HepG2 (cell line): ENCODE results near the gene FAM76A. TPM values are rescaled to one million over a fixed set of nuclear protein-coding genes. Genes with fewer than 3 reads are reported as not detected.

ENCODE experiments used
- ELF1 ChIP-seq: sonication (generic); formaldehyde crosslinking; IDR thresholded peaks from 2 replicates; pipeline ENCODE4 v1.4.0; 2020; ENCODE audit warnings: missing genetic modification reagents
- EZH2 ChIP-seq: conservative IDR thresholded peaks from 2 replicates; pipeline ENCODE4 v1.6.1; 2012; ENCODE audit warnings: mild to moderate bottlenecking, low read depth, low read length, moderate library complexity
- FLYWCH1 ChIP-seq: sonication (generic); formaldehyde crosslinking; IDR thresholded peaks from 2 replicates; pipeline ENCODE4 v1.8.1; 2023; ENCODE audit warnings: mild to moderate bottlenecking, missing genetic modification reagents
- FOXA3 ChIP-seq: IDR thresholded peaks from 2 replicates; pipeline ENCODE4 v1.6.1; 2016; ENCODE audit warnings: missing genetic modification reagents, missing compliant biosample characterization
- FOXC1 ChIP-seq: sonication (generic); formaldehyde crosslinking; IDR thresholded peaks from 2 replicates; pipeline ENCODE4 v1.8.0; 2022; ENCODE audit warnings: mild to moderate bottlenecking, missing genetic modification reagents, borderline replicate concordance
- FOXO1 ChIP-seq: sonication (generic); formaldehyde crosslinking; IDR thresholded peaks from 2 replicates; pipeline ENCODE4 v1.4.0; 2020; ENCODE audit warnings: missing genetic modification reagents
- GABPA ChIP-seq, 2 experiments: IDR thresholded peaks; 2 replicates each; pipeline ENCODE4 v1.6.1; 2011 to 2016; ENCODE audit warnings: low read depth in 2 of 2, low read length in 1 of 2, missing biosample characterization in 1 of 2, missing genetic modification characterization in 1 of 2
- GABPB1 ChIP-seq: IDR thresholded peaks from 2 replicates; pipeline ENCODE4 v1.6.1; 2016; ENCODE audit warnings: mild to moderate bottlenecking, missing genetic modification reagents, moderate library complexity, missing compliant biosample characterization
- HOXA5 ChIP-seq: sonication (generic); formaldehyde crosslinking; IDR thresholded peaks from 2 replicates; pipeline ENCODE4 v1.4.0; 2020; ENCODE audit warnings: missing genetic modification reagents
- KDM5B ChIP-seq: sonication (generic); formaldehyde crosslinking; IDR thresholded peaks from 2 replicates; pipeline ENCODE4 v1.4.0; 2020; ENCODE audit warnings: missing genetic modification reagents, mild to moderate bottlenecking, borderline replicate concordance
- MYC ChIP-seq: sonication (generic); formaldehyde crosslinking; IDR thresholded peaks from 2 replicates; pipeline ENCODE4 v1.9.0; 2021; ENCODE audit warnings: missing genetic modification reagents, borderline replicate concordance
- NBN ChIP-seq: fragments of 450-650 bp; conservative IDR thresholded peaks from 2 replicates; pipeline ENCODE4 v1.6.1; 2017
- NKX3-1 ChIP-seq: sonication (generic); formaldehyde crosslinking; IDR thresholded peaks from 2 replicates; pipeline ENCODE4 v1.5.0; 2020; ENCODE audit warnings: missing genetic modification reagents
- NR1H2 ChIP-seq: sonication (generic); formaldehyde crosslinking; IDR thresholded peaks from 2 replicates; pipeline ENCODE4 v1.8.1; 2022; ENCODE audit warnings: low read depth, missing genetic modification reagents, borderline replicate concordance
- RFX5 ChIP-seq: IDR thresholded peaks from 2 replicates; pipeline ENCODE4 v1.6.1; 2011; ENCODE audit warnings: low read depth, low read length, improper control_type of control experiment
- RFXANK ChIP-seq: IDR thresholded peaks from 2 replicates; pipeline ENCODE4 v1.6.1; 2016
- SPEN ChIP-seq: sonication (generic); formaldehyde crosslinking; IDR thresholded peaks from 2 replicates; pipeline ENCODE4 v1.5.1; 2020; ENCODE audit warnings: low read depth, mild to moderate bottlenecking, missing genetic modification reagents
- TRIM24 ChIP-seq: sonication (generic); formaldehyde crosslinking; IDR thresholded peaks from 2 replicates; pipeline ENCODE4 v1.8.0; 2022; ENCODE audit warnings: mild to moderate bottlenecking, missing genetic modification reagents
- ZBTB1 ChIP-seq: sonication (generic); formaldehyde crosslinking; IDR thresholded peaks from 2 replicates; pipeline ENCODE4 v1.4.0; 2020; ENCODE audit warnings: missing genetic modification reagents, borderline replicate concordance
- ZBTB7B ChIP-seq: sonication (generic); formaldehyde crosslinking; IDR thresholded peaks from 2 replicates; pipeline ENCODE4 v1.4.0; 2020; ENCODE audit warnings: missing genetic modification reagents
- ZBTB8A ChIP-seq: sonication (generic); formaldehyde crosslinking; IDR thresholded peaks from 2 replicates; pipeline ENCODE4 v1.4.0; 2020; ENCODE audit warnings: mild to moderate bottlenecking, low read depth, missing genetic modification reagents, borderline replicate concordance
- ZNF337 ChIP-seq: sonication (generic); formaldehyde crosslinking; IDR thresholded peaks from 2 replicates; pipeline ENCODE4 v1.5.1; 2020; ENCODE audit warnings: missing genetic modification reagents, low read depth, mild to moderate bottlenecking, borderline replicate concordance
- ZNF616 ChIP-seq: sonication (generic); formaldehyde crosslinking; IDR thresholded peaks from 2 replicates; pipeline ENCODE4 v1.5.0; 2020; ENCODE audit warnings: low read depth, mild to moderate bottlenecking, missing genetic modification reagents
- ZNF644 ChIP-seq: IDR thresholded peaks from 2 replicates; pipeline ENCODE4 v1.6.1; 2016; ENCODE audit warnings: low read depth
- ZNF674 ChIP-seq: sonication (generic); formaldehyde crosslinking; IDR thresholded peaks from 2 replicates; pipeline ENCODE4 v1.5.0; 2020; ENCODE audit warnings: low read depth, mild to moderate bottlenecking, missing genetic modification reagents
- ZNF772 ChIP-seq: sonication (generic); formaldehyde crosslinking; IDR thresholded peaks from 2 replicates; pipeline ENCODE4 v1.5.0; 2020; ENCODE audit warnings: mild to moderate bottlenecking, missing genetic modification reagents
- ZNF879 ChIP-seq: sonication (generic); formaldehyde crosslinking; IDR thresholded peaks from 2 replicates; pipeline ENCODE4 v1.8.1; 2023; ENCODE audit warnings: missing genetic modification reagents
- polyA plus RNA-seq, 8 experiments: library from polyadenylated mRNA; depleted of rRNA in 3 of 8; stranded (reverse) in 7 of 8; unstranded in 1 of 8; fragments of >200 nt; fragmentation: Illumina TruSeq in 4 of 8; extraction: Trizol in 4 of 8; gene quantifications; 2 replicates each; pipeline versions ENCODE4 v1.2.1 to v1.2.3, GENCODE V29; 2011 to 2016; ENCODE audit warnings: low read depth in 4 of 8, missing spikeins in 1 of 8, mixed read lengths in 1 of 8; ENCODE audit not compliant: insufficient read depth in 1 of 8
- total RNA-seq, 5 experiments: library from RNA; depleted of rRNA; stranded (reverse); fragments of >200 nt; fragmentation: Illumina TruSeq; extraction: Trizol; gene quantifications; 2 replicates each; pipeline ENCODE4 v1.2.3, GENCODE V29; 2016; ENCODE audit warnings: low read depth in 1 of 5
- TF ChIP-seq, protein P1 (sequence below): sonication (generic); formaldehyde crosslinking; IDR thresholded peaks from 2 replicates; pipeline ENCODE4 v1.5.1; 2020; ENCODE audit warnings: mild to moderate bottlenecking, missing genetic modification reagents, moderate library complexity
- TF ChIP-seq, protein P2 (sequence below): sonication (generic); formaldehyde crosslinking; IDR thresholded peaks from 2 replicates; pipeline ENCODE4 v1.4.0; 2020; ENCODE audit warnings: mild to moderate bottlenecking, missing genetic modification reagents
- TF ChIP-seq, protein P3 (sequence below): sonication (generic); formaldehyde crosslinking; IDR thresholded peaks from 2 replicates; pipeline ENCODE4 v1.5.1; 2020; ENCODE audit warnings: missing genetic modification reagents, mild to moderate bottlenecking, borderline replicate concordance

FAM76A gene
- total and polyA plus RNA-seq, 2 of the 13 experiments (the other 11 are each of a cell fraction or from before 2014, with no cell fraction given), result 4.2 to 15.7 TPM

DNA sequence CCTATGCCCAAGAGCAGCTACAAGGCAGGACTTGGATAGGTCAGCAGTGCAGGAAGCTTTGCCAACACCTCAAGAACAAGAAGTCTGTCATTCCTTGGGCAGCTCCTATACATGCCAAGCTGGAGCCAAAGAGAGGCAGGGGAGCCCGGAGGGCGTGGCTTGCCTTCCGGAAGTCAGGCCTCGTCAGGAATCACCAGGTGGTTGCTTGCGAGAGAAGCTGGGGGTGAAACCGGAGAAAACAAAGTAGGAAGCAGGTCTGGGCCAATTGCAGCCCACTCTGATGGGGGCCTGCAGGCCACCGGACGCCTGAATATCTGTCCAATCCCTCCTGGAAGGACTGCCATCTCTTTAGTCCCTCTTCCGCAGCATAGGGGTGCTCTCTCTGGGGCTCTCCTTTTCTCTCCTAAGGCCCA is 794 bp upstream of the FAM76A start (continued):
- TF ChIP-seq, protein P1, sequence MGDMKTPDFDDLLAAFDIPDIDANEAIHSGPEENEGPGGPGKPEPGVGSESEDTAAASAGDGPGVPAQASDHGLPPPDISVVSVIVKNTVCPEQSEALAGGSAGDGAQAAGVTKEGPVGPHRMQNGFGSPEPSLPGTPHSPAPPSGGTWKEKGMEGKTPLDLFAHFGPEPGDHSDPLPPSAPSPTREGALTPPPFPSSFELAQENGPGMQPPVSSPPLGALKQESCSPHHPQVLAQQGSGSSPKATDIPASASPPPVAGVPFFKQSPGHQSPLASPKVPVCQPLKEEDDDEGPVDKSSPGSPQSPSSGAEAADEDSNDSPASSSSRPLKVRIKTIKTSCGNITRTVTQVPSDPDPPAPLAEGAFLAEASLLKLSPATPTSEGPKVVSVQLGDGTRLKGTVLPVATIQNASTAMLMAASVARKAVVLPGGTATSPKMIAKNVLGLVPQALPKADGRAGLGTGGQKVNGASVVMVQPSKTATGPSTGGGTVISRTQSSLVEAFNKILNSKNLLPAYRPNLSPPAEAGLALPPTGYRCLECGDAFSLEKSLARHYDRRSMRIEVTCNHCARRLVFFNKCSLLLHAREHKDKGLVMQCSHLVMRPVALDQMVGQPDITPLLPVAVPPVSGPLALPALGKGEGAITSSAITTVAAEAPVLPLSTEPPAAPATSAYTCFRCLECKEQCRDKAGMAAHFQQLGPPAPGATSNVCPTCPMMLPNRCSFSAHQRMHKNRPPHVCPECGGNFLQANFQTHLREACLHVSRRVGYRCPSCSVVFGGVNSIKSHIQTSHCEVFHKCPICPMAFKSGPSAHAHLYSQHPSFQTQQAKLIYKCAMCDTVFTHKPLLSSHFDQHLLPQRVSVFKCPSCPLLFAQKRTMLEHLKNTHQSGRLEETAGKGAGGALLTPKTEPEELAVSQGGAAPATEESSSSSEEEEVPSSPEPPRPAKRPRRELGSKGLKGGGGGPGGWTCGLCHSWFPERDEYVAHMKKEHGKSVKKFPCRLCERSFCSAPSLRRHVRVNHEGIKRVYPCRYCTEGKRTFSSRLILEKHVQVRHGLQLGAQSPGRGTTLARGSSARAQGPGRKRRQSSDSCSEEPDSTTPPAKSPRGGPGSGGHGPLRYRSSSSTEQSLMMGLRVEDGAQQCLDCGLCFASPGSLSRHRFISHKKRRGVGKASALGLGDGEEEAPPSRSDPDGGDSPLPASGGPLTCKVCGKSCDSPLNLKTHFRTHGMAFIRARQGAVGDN, result peak; percentile 63
- TF ChIP-seq KDM5B (CRISPR knock-in tag) (0 out of 2 replicates have a peak, but pooled peaks have one; percentile 67), TRIM24 (CRISPR knock-in tag) (no peak), FOXO1 (CRISPR knock-in tag) (no peak), RFXANK (CRISPR knock-in tag) (peak; percentile 88), ZBTB7B (no peak), GABPB1 (CRISPR knock-in tag) (peak; percentile 56), ZNF879 (CRISPR knock-in tag) (no peak), FLYWCH1 (CRISPR knock-in tag) (no peak), SPEN (no peak), FOXA3 (no peak), MYC (no peak), RFX5 (peak; percentile 96), ZNF337 (CRISPR knock-in tag) (0 out of 2 replicates have a peak, but pooled peaks have one; percentile 50), EZH2 (no peak), NBN (no peak), GABPA (IDR thresholded peaks at IDR 0.05; ENCODE audit: low read depth, low read length) (peak; percentile 31; the same call in 1 of the 2 replicates), GABPA (CRISPR knock-in tag; IDR thresholded peaks at IDR 0.05; ENCODE audit: low read depth) (peak; percentile 69), ZNF772 (CRISPR knock-in tag) (no peak), ZNF644 (CRISPR knock-in tag) (no peak), FOXC1 (CRISPR knock-in tag) (no peak), ELF1 (peak; percentile 51; the same call in 1 of the 2 replicates), NR1H2 (CRISPR knock-in tag) (no peak), ZBTB1 (CRISPR knock-in tag) (no peak), ZBTB8A (CRISPR knock-in tag) (no peak), HOXA5 (CRISPR knock-in tag) (no peak), ZNF616 (CRISPR knock-in tag) (no peak), ZNF674 (no peak), NKX3-1 (no peak)
- TF ChIP-seq, protein P2, sequence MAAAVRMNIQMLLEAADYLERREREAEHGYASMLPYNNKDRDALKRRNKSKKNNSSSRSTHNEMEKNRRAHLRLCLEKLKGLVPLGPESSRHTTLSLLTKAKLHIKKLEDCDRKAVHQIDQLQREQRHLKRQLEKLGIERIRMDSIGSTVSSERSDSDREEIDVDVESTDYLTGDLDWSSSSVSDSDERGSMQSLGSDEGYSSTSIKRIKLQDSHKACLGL (CRISPR knock-in tag), result no peak
- TF ChIP-seq, protein P3, sequence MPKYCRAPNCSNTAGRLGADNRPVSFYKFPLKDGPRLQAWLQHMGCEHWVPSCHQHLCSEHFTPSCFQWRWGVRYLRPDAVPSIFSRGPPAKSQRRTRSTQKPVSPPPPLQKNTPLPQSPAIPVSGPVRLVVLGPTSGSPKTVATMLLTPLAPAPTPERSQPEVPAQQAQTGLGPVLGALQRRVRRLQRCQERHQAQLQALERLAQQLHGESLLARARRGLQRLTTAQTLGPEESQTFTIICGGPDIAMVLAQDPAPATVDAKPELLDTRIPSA, result 0 out of 2 replicates have a peak, but pooled peaks have one; percentile 43
